Neutrophil (primary cell): ENCODE results near the gene RILP.

ENCODE experiments used
- H3K27ac ChIP-seq: fragments of 200-600 bp; sonication (generic); 2 replicates; pipeline ENCODE4 v1.5.1; 2016; ENCODE audit warnings: mild to moderate bottlenecking, moderate library complexity
- H3K27me3 ChIP-seq: fragments of 200-600 bp; sonication (generic); 2 replicates; pipeline ENCODE4 v1.6.0; 2016; ENCODE audit warnings: mild to moderate bottlenecking
- H3K36me3 ChIP-seq: fragments of 200-600 bp; sonication (generic); 2 replicates; pipeline ENCODE4 v1.5.1; 2017
- H3K4me1 ChIP-seq, 2 experiments: fragments of 200-600 bp in 1 of 2; sonication (generic) in 1 of 2; 1 replicate in 1 of 2; 2 replicates in 1 of 2; pipeline versions ENCODE4 v1.5.1 to v1.6.1; 2013 to 2016; ENCODE audit warnings: low read depth in 1 of 2, low read length in 1 of 2, mild to moderate bottlenecking in 1 of 2, moderate library complexity in 1 of 2; ENCODE audit not compliant: control insufficient read depth in 1 of 2, insufficient read depth in 1 of 2
- H3K4me3 ChIP-seq, 2 experiments: fragments of 200-600 bp in 1 of 2; sonication (generic) in 1 of 2; 1 replicate in 1 of 2; 2 replicates in 1 of 2; pipeline ENCODE4 v1.5.1; 2013 to 2016; ENCODE audit warnings: low read depth in 1 of 2, low read length in 1 of 2, mild to moderate bottlenecking in 1 of 2, moderate library complexity in 1 of 2
- H3K9me3 ChIP-seq: fragments of 200-600 bp; sonication (generic); 2 replicates; pipeline ENCODE4 v1.5.1; 2016
- TF ChIP-seq, protein P1 (sequence below): fragments of 200-600 bp; sonication (generic); IDR thresholded peaks from 2 replicates; pipeline ENCODE4 v1.5.1; 2016; ENCODE audit warnings: antibody characterized with exemption

The RILP gene

DNA sequence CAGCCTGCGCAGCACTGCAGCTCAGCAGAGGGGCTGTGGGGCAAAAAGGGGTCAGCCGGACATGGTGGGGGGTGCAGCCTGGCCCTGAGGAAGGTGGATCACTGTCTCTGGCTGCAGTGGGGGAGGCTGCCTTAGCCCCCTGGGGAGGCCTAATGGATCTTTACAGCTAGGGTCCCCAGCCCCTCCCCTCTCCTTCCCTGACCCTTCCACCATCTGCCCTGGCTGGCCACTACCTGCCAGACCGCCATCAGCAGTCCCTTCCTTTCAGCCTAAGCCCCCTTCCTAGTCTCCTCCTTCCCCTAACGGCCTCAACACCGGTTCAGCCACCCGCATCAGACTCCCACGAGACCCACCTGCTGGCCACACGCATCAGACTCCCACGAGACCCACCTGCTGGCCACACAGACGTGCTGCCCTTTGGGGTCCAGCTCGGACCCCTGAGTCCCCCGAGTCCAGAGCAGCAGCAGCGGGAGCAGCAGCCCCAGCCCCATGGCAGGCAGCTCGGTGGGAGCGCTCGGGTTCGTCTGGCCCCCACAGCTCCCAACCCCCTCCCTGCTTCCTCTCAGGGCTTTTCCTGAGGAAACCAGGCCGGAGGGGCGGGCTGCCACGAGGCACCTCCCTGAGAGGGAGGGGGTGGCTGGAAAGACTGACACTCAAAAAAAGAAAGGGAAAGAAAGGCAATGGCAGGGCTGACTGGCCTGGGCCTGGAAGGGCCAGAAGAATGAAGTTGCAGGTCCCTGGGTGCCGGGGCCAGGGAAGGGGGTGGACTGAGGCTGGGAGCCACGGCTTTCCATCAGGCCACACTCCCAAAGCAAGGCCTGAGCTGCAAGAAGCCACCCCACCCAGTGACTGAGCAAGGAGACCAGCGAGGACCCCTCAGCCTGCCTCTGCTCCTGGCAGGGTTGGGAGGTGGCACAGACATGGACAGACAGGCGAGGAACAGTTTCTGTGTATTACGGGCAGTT lies 4.2 kb downstream of the RILP start, which contains the start of gene SCARF1:
SCARF1 (minus strand) TSS at position 526 of the 965 bp plus-strand sequence; CDS start at position 491, 35 bp downstream.
- peak within 1 kb of the TSS; percentile 92 for H3K27ac ChIP-seq
- H3K4me3 ChIP-seq = peak within 1 kb of the TSS; percentile 62 to 65
- peaks cover 54 to 61% of the 10 kb centered on the region in 2 experiments for H3K4me1 ChIP-seq
- TF ChIP-seq, protein P1, sequence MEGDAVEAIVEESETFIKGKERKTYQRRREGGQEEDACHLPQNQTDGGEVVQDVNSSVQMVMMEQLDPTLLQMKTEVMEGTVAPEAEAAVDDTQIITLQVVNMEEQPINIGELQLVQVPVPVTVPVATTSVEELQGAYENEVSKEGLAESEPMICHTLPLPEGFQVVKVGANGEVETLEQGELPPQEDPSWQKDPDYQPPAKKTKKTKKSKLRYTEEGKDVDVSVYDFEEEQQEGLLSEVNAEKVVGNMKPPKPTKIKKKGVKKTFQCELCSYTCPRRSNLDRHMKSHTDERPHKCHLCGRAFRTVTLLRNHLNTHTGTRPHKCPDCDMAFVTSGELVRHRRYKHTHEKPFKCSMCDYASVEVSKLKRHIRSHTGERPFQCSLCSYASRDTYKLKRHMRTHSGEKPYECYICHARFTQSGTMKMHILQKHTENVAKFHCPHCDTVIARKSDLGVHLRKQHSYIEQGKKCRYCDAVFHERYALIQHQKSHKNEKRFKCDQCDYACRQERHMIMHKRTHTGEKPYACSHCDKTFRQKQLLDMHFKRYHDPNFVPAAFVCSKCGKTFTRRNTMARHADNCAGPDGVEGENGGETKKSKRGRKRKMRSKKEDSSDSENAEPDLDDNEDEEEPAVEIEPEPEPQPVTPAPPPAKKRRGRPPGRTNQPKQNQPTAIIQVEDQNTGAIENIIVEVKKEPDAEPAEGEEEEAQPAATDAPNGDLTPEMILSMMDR = no peak
- H3K36me3 ChIP-seq = peaks cover 10% of the 10 kb centered on the region
- no peaks in the 10 kb centered on the region for H3K9me3 ChIP-seq
- peaks cover 36% of the 10 kb centered on the region for H3K27me3 ChIP-seq

DNA sequence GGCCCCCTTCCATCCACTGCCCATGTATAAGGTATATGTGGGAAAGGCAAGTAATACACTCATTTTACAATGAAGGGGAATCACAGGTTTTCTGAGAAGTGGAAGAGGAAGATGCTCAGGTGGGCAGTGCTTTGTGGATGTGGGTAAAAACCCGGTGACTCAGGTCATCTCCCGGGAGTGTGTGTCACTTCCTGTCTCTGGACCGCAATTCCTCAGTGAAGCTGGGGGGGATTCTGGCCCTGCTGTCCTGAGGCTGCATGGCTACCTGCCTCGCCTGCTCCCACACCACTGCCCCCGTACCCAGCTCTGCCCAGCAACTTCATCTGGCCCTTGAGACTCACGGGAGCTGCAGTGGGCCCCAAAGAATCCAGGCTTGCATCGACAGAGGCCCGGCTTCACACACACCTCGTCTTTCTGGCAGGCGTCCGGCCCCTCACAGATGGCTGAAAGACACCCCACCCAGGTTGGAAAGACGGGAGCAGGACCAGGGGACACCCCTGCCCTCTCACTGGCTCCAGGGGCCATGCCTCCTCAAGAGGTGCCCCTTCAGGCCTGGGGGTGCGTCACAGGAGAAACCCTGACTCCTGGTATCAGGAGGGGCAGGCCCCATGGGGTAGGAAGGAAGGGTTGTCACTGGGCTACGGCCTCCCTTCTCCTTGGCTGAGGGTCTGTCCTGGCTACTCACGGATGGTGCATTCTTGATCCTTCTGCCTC lies 5.0 kb downstream of the RILP start:
- Histone ChIP-seq H3K27me3 (peaks cover 36% of the 10 kb centered on the region), H3K36me3 (peaks cover 3% of the 10 kb centered on the region), H3K4me3 (peak overlapping the region; percentile 62 to 65), H3K9me3 (no peaks in the 10 kb centered on the region), H3K27ac (peak overlapping the region; percentile 92), H3K4me1 (peaks cover 46 to 54% of the 10 kb centered on the region in 2 experiments)
- TF ChIP-seq, protein P1 = peak; percentile 38

DNA sequence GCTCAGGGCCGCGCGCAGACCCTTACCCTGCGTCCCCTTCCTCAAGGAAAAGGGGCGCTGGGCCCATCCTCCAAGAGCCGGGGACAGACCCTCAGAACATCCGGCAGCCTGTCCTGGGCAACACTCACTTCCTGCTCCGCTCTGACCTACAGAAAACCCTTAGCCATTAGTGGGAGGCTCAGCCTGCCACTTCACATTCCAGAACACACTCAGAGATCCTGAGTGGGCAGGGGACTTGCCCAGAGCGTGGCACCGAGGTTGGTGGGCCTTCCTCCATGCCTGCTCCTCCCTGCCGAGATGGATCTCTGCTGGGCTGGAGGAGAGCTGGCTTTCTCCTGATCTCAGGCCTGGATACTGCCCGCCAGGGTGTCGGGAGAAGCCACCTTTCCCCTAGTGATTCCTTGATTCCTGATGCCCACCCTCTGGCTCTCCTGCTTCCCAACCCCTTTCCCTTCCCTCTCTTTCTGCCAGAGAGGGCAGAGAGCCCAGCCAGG lies 5.6 kb downstream of the RILP start:
- peaks cover 36% of the 10 kb centered on the region for H3K27me3 ChIP-seq
- TF ChIP-seq, protein P1 = no peak
- no peaks in the 10 kb centered on the region for H3K36me3 ChIP-seq
- peak overlapping the region; percentile 62 to 65 for H3K4me3 ChIP-seq
- peak overlapping the region; percentile 92 for H3K27ac ChIP-seq
- H3K9me3 ChIP-seq = no peaks in the 10 kb centered on the region
- H3K4me1 ChIP-seq = peaks cover 46 to 48% of the 10 kb centered on the region in 2 experiments

DNA sequence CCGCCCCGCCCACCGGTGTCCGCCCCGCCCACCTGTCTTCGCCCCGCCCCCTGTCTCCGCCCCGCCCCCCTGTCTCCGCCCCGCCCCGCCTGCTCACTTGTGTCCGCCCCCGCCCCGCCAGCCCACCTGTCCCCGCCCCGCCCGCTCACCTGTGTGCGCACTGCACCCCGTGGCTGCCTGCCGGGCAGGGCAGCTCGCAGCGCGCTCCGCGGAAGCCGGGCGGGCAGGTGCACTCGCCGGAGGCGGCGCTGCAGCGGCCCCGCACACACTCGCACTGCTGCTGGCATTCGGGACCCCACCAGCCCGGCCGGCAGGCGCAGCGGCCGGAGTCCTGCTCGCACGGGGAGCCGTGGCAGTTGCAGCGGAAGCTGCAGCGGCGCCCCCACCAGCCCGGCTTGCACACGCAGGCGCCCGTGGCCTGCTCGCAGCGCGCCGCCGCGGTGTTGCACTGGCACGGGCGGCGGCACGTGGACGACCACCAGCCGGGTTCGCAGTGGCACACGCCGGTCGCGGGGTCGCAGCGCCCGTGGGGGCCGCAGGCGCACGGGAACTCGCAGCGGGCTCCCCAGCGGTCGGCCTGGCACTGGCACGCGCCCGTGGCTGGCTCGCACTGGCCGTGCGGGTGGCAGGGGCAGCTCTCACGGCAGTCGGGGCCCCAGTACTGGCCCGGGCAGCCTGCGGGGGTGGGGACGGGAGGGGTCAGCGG lies 6.2 kb downstream of the RILP start:
- peaks cover 43 to 44% of the 10 kb centered on the region in 2 experiments for H3K4me1 ChIP-seq
- no peaks in the 10 kb centered on the region for H3K9me3 ChIP-seq
- H3K4me3 ChIP-seq = peak overlapping the region; percentile 62 to 65
- TF ChIP-seq, protein P1 = no peak
- no peaks in the 10 kb centered on the region for H3K36me3 ChIP-seq
- H3K27ac ChIP-seq = peak overlapping the region; percentile 92
- peaks cover 36% of the 10 kb centered on the region for H3K27me3 ChIP-seq

DNA sequence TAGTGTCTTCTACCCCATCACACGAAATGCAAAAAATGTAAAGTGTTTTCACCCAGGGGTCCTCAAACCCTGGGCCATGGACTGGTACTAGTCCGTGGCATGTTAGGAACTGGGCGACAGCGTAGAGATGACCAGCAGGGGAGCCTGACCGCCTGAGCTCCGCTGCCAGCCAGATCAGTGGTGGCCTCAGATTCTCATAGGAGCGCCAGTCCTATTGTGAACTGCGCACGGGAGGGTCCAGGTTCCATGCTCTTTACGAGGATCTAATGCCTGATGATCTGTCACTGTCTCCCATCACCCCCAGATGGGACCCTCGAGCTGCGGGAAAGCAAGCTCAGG lies 8.6 kb downstream of the RILP start:
- no peaks in the 10 kb centered on the region for H3K9me3 ChIP-seq
- no peak overlapping the region for H3K27ac ChIP-seq
- no peak overlapping the region for H3K4me3 ChIP-seq
- H3K36me3 ChIP-seq = peaks cover 7% of the 10 kb centered on the region
- H3K27me3 ChIP-seq = peaks cover 28% of the 10 kb centered on the region
- TF ChIP-seq, protein P1 = no peak
- H3K4me1 ChIP-seq = peaks cover 27 to 28% of the 10 kb centered on the region in 2 experiments
